Progenitor cell of endocrine pancreas (in vitro differentiated cells): ENCODE results near the gene PLCB4. TPM values are rescaled to one million over a fixed set of nuclear protein-coding genes. Genes with fewer than 3 reads are reported as not detected.

ENCODE experiments used
- DNase-seq: peaks from one replicate; pipeline ENCODE4 v3.0.0; 2021; ENCODE audit warnings: low spot score; ENCODE audit not compliant: unreplicated experiment
- H3K27ac Mint-ChIP-seq: 2 replicates; pipeline ENCODE4 v1.8.0; 2021; ENCODE audit warnings: mild to moderate bottlenecking, moderate library complexity, mixed read lengths
- H3K27me3 Mint-ChIP-seq: 2 replicates; pipeline ENCODE4 v1.8.0; 2021; ENCODE audit warnings: mixed read lengths
- H3K36me3 Mint-ChIP-seq: 2 replicates; pipeline ENCODE4 v1.8.0; 2022; ENCODE audit warnings: mixed read lengths; ENCODE audit not compliant: insufficient read depth
- H3K4me1 Mint-ChIP-seq: 2 replicates; pipeline ENCODE4 v1.8.0; 2021; ENCODE audit warnings: low read depth, mixed read lengths
- H3K4me3 Mint-ChIP-seq: 2 replicates; pipeline ENCODE4 v1.8.0; 2021; ENCODE audit warnings: low read depth, mild to moderate bottlenecking, moderate library complexity, mixed read lengths
- H3K9me3 Mint-ChIP-seq: 2 replicates; pipeline ENCODE4 v1.8.0; 2021; ENCODE audit warnings: low read depth, mixed read lengths
- total RNA-seq: library from RNA; stranded (reverse); gene quantifications from 2 replicates; pipeline ENCODE4 v1.2.1, GENCODE V29; 2021
- TF ChIP-seq, protein P1 (sequence below): fragments of 200-600 bp; sonication (generic); IDR thresholded peaks from one replicate; pipeline ENCODE4 v1.5.0; 2021; ENCODE audit warnings: antibody characterized with exemption, mild to moderate bottlenecking; ENCODE audit not compliant: unreplicated experiment

Gene PLCB4
- total RNA-seq, 1 donor from 2014 or later, result 17.2 TPM

DNA sequence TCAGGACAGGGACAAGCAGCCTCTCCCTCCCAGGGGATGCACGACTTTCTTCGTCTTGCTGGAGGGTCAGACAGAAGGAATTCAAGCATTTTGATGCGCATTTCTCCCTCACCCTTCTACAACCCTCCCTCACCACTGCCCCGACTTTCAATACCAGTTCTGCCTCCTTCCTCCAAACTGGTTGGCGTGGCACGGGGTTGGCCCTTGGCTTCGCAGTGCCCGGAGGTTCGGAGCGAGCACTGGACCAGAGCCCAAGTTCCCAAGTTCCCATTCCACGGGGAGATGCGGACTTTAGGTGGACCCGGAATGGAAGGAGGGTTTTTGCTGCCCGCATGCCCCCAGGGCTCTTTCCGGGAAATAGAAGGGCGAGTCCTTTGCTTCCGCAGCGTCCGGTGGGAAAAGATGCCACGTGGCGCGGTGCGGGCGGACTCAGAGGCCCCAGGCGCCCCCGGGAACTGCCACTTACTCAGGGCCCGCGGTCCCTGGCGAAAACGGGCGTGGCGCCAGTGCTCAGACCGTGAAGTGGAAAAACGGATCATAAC is 437.5 kb downstream of the PLCB4 start:
- Mint-ChIP-seq H3K9me3 (no peaks in the 10 kb centered on the region), H3K4me1 (no peaks in the 10 kb centered on the region), H3K27ac (no peak overlapping the region), H3K36me3 (no peaks in the 10 kb centered on the region), H3K4me3 (no peak overlapping the region), H3K27me3 (peaks cover 80% of the 10 kb centered on the region)
- TF ChIP-seq, protein P1, sequence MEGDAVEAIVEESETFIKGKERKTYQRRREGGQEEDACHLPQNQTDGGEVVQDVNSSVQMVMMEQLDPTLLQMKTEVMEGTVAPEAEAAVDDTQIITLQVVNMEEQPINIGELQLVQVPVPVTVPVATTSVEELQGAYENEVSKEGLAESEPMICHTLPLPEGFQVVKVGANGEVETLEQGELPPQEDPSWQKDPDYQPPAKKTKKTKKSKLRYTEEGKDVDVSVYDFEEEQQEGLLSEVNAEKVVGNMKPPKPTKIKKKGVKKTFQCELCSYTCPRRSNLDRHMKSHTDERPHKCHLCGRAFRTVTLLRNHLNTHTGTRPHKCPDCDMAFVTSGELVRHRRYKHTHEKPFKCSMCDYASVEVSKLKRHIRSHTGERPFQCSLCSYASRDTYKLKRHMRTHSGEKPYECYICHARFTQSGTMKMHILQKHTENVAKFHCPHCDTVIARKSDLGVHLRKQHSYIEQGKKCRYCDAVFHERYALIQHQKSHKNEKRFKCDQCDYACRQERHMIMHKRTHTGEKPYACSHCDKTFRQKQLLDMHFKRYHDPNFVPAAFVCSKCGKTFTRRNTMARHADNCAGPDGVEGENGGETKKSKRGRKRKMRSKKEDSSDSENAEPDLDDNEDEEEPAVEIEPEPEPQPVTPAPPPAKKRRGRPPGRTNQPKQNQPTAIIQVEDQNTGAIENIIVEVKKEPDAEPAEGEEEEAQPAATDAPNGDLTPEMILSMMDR, result no peak
- DNase-seq, result no peak

DNA sequence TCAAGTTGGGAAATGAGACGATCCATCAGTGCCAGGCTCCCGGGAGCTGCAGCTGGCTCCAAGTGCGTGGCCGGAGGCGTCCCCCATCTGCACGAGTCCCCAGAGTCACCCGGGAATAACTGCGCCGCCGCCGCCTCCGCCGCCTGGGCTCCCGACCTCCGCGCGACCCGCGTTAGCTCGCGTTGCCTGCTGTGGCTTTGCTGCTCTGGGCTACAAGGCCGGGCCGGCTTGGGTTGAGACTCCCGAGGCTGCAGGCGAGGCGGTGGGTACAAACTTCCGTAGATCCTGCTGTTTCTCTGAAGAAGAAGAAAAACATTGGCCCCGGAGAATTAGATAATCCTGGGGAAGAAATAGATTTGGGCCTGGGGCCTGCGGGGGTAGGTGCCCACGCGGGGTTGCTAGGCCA is 438.1 kb downstream of the PLCB4 start:
- H3K27ac Mint-ChIP-seq, result no peak overlapping the region
- no peaks in the 10 kb centered on the region for H3K9me3 Mint-ChIP-seq
- no peak overlapping the region for H3K4me3 Mint-ChIP-seq
- TF ChIP-seq, protein P1, result no peak
- no peaks in the 10 kb centered on the region for H3K36me3 Mint-ChIP-seq
- H3K27me3 Mint-ChIP-seq, result peaks cover 86% of the 10 kb centered on the region
- DNase-seq, result no peak
- no peaks in the 10 kb centered on the region for H3K4me1 Mint-ChIP-seq

DNA sequence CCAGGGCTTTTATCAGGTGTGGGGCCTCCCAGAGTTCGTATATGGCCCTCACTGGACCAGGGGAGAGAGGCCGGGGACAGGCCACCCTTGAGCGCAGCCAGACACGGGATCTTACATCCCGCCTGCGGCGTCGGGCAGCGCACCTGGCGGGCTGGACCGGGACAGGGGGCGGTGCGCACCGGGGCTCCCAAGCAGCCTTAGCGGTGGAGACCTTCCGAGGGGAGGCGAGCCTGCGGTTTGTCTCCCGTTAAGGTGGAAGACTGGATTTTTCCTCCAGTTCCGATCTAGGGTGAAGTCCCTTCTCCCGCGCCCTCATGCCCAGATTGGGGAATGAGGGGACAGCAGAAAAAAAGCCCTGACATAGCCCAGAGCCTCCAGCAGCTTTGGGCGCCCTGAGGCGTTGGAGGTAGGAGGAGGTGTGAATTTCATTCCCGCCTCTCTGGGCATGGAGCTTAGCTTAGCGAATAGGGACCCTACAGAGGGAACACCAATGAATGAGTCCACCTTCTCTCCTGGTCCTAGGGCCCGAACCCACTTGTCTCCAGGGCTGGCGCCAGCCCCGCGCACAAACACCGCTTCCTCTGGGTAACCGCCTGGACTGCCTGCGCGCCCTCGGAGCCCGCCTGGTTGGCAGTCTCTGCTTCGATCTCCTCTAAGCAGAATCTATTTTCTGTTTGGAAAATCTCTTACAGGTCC is 438.8 kb downstream of the PLCB4 start:
- no peak for DNase-seq
- H3K9me3 Mint-ChIP-seq, result no peaks in the 10 kb centered on the region
- H3K4me1 Mint-ChIP-seq, result no peaks in the 10 kb centered on the region
- no peak overlapping the region for H3K27ac Mint-ChIP-seq
- H3K27me3 Mint-ChIP-seq, result peaks cover 86% of the 10 kb centered on the region
- H3K36me3 Mint-ChIP-seq, result no peaks in the 10 kb centered on the region
- TF ChIP-seq, protein P1, result no peak
- H3K4me3 Mint-ChIP-seq, result no peak overlapping the region

DNA sequence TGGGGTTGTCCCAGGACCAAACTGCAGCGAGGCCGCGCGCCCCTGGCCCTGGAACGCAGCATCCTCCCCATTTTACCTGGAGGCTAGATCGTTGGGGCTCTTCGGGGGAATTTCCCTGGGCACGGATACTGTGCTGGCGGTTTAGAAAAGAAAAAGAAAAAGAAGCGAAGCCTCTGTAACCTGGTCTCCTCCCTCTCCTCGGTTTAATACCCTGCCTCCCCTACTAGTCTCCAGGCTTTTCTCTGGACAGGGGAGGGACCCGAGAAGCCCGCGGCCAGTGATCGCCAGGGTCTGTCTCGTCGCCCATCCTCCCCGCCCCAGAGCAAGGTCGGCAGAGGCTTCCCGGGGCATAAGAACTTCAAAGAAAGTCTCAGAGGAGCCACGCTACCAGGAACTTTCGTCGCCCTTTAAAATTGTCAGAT is 439.4 kb downstream of the PLCB4 start:
- H3K4me3 Mint-ChIP-seq, result no peak overlapping the region
- no peak for DNase-seq
- H3K36me3 Mint-ChIP-seq, result no peaks in the 10 kb centered on the region
- H3K9me3 Mint-ChIP-seq, result no peaks in the 10 kb centered on the region
- H3K27me3 Mint-ChIP-seq, result peaks cover 85% of the 10 kb centered on the region
- TF ChIP-seq, protein P1, result no peak
- no peak overlapping the region for H3K27ac Mint-ChIP-seq
- H3K4me1 Mint-ChIP-seq, result no peaks in the 10 kb centered on the region

DNA sequence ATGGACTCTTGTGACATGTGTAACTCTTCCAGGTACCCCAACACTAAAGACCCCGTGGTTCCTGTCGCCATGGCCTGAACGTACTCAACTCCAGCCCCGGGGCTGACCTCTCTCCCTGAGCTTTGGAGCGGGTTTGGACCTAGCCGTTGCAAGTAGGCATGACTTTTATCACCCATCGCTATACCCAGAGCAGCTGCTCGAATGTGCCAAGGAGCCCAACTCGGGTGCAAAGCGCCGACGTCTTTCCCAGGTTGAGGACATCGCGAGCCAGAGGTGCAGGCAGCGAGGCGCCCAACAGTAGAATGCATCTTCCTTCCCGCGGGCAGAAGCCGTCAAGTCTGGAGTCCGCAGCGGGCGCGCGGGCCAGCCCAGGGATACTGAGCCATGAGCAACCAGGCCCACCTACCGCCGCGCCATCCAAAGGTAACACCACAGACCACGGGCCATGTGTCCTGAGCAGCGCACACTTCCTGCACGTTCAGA is 439.9 kb downstream of the PLCB4 start:
- Mint-ChIP-seq H3K4me1 (no peaks in the 10 kb centered on the region), H3K27ac (no peak overlapping the region), H3K4me3 (no peak overlapping the region), H3K27me3 (peaks cover 85% of the 10 kb centered on the region), H3K36me3 (no peaks in the 10 kb centered on the region), H3K9me3 (no peaks in the 10 kb centered on the region)
- DNase-seq, result no peak
- TF ChIP-seq, protein P1, result no peak
